BLaER1 treated with 17β-estradiol and CSF1 and Interleukin-3, amounts not matched to agents 10 nM and 100 nM (cell line): ENCODE results near the gene DLX1.

ENCODE experiments used
- H3K27ac ChIP-seq, 11 experiments: shearing (Covaris generic); formaldehyde crosslinking; 2 replicates each; pipeline ENCODE4 v1.8.1; 2022
- H3K27me3 ChIP-seq, 11 experiments: shearing (Covaris generic); formaldehyde crosslinking; 2 replicates each; pipeline ENCODE4 v1.8.1; 2022
- H3K36me3 ChIP-seq, 11 experiments: shearing (Covaris generic); formaldehyde crosslinking; 2 replicates each; pipeline ENCODE4 v1.8.1; 2022
- H3K4me1 ChIP-seq, 10 experiments: shearing (Covaris generic); formaldehyde crosslinking; 2 replicates each; pipeline ENCODE4 v1.8.1; 2022
- H3K4me2 ChIP-seq, 11 experiments: shearing (Covaris generic); formaldehyde crosslinking; 2 replicates each; pipeline ENCODE4 v1.8.1; 2022
- H3K4me3 ChIP-seq, 10 experiments: shearing (Covaris generic); formaldehyde crosslinking; 2 replicates each; pipeline ENCODE4 v1.8.1; 2022
- H3K9ac ChIP-seq, 11 experiments: shearing (Covaris generic); formaldehyde crosslinking; 2 replicates each; pipeline ENCODE4 v1.8.1; 2022
- H3K9me3 ChIP-seq, 11 experiments: shearing (Covaris generic); formaldehyde crosslinking; replicated peaks in 1 of 11; 2 replicates each; pipeline ENCODE4 v1.8.1; 2022
- H4K20me1 ChIP-seq, 11 experiments: shearing (Covaris generic); formaldehyde crosslinking; 2 replicates each; pipeline ENCODE4 v1.8.1; 2022
- Cebpa-rat ChIP-seq, 11 experiments: shearing (Covaris generic); IDR thresholded peaks; 2 replicates each; pipeline ENCODE4 v1.8.1; 2022

The DLX1 gene

GRCh38 chr2:172098650-172099471 lies 13.6 kb downstream of the DLX1 start:
- Histone ChIP-seq H3K9me3 (no peaks in the 10 kb centered on the region), H3K27ac (no peak overlapping the region), H3K36me3 (no peaks in the 10 kb centered on the region), H3K27me3 (peaks cover 99 to 100% (median 100%) of the 10 kb centered on the region in 11 experiments), H3K9ac (0 out of 22 replicates have a peak overlapping the region, but pooled peaks of 1 of the 11 experiments have one; percentile 13), H3K4me2 (peak overlapping the region in 10 of 11 experiments; percentile 33 to 94 (median 74); a peak in 19 of 22 replicates), H3K4me3 (peak overlapping the region in 8 of 10 experiments; percentile 10 to 63 (median 42); a peak in 13 of 20 replicates), H3K4me1 (peaks cover 49 to 82% (median 68%) of the 10 kb centered on the region in 10 experiments), H4K20me1 (peaks cover 6 to 96% (median 90%) of the 10 kb centered on the region in 11 experiments; a peak in 20 of 22 replicates)
- no peak for TF ChIP-seq Cebpa-rat (IDR thresholded peaks at IDR 0.05)

- Histone ChIP-seq H3K27ac (no peak overlapping the region), H3K4me2 (peak overlapping the region in 9 of 11 experiments; percentile 58 to 100 (median 93); a peak in 15 of 22 replicates), H3K36me3 (no peaks in the 10 kb centered on the region), H4K20me1 (peaks cover 6 to 97% (median 83%) of the 10 kb centered on the region in 11 experiments; a peak in 20 of 22 replicates), H3K27me3 (peaks cover 99 to 100% (median 100%) of the 10 kb centered on the region in 11 experiments), H3K4me3 (peak overlapping the region in 4 of 10 experiments; percentile 56 to 71 (median 58); a peak in 8 of 20 replicates), H3K9ac (no peak overlapping the region), H3K9me3 (no peaks in the 10 kb centered on the region), H3K4me1 (peaks cover 49 to 80% (median 68%) of the 10 kb centered on the region in 10 experiments)
- TF ChIP-seq Cebpa-rat (IDR thresholded peaks at IDR 0.05): no peak
Observed at GRCh38 chr2:172099472-172100079, 14.3 kb downstream of the DLX1 start.

GRCh38 chr2:172100080-172100934 lies 15.0 kb downstream of the DLX1 start:
- no peak for TF ChIP-seq Cebpa-rat (IDR thresholded peaks at IDR 0.05)
- H3K4me1 ChIP-seq: peaks cover 43 to 73% (median 63%) of the 10 kb centered on the region in 10 experiments
- peak overlapping the region in 1 of 11 experiments; percentile 28; a peak in 1 of 22 replicates for H3K9ac ChIP-seq

GRCh38 chr2:172100935-172101820 lies 15.9 kb downstream of the DLX1 start:
- H3K9me3 ChIP-seq: no peaks in the 10 kb centered on the region
- peaks cover 39 to 69% (median 57%) of the 10 kb centered on the region in 10 experiments for H3K4me1 ChIP-seq
- no peak overlapping the region for H3K9ac ChIP-seq
- H3K4me2 ChIP-seq: peak overlapping the region; percentile 82 to 100 (median 96)
- no peak overlapping the region for H3K27ac ChIP-seq
- peak overlapping the region; percentile 51 to 71 (median 58); a peak in 16 of 20 replicates for H3K4me3 ChIP-seq
- peaks cover 6 to 93% (median 76%) of the 10 kb centered on the region in 11 experiments; a peak in 20 of 22 replicates for H4K20me1 ChIP-seq
- TF ChIP-seq Cebpa-rat (IDR thresholded peaks at IDR 0.05): no peak
- peaks cover 99 to 100% (median 100%) of the 10 kb centered on the region in 11 experiments for H3K27me3 ChIP-seq
- H3K36me3 ChIP-seq: no peaks in the 10 kb centered on the region

More at GRCh38 chr2:172100080-172100934, 15.0 kb downstream of the DLX1 start:
- H3K27ac ChIP-seq: no peak overlapping the region
- peak overlapping the region; percentile 82 to 100 (median 96) for H3K4me2 ChIP-seq
- H3K4me3 ChIP-seq: peak overlapping the region; percentile 5 to 71 (median 50); a peak in 15 of 20 replicates
- no peaks in the 10 kb centered on the region for H3K9me3 ChIP-seq
- H3K27me3 ChIP-seq: peaks cover 99 to 100% (median 100%) of the 10 kb centered on the region in 11 experiments
- H3K36me3 ChIP-seq: no peaks in the 10 kb centered on the region
- peaks cover 6 to 93% (median 76%) of the 10 kb centered on the region in 11 experiments; a peak in 20 of 22 replicates for H4K20me1 ChIP-seq

- Histone ChIP-seq H3K9ac (peak overlapping the region in 5 of 11 experiments; percentile 6 to 33 (median 20); a peak in 5 of 22 replicates), H3K4me1 (peaks cover 46 to 69% (median 59%) of the 10 kb centered on the region in 10 experiments), H4K20me1 (peaks cover 6 to 93% (median 76%) of the 10 kb centered on the region in 11 experiments; a peak in 20 of 22 replicates), H3K36me3 (no peaks in the 10 kb centered on the region), H3K27me3 (peaks cover 99 to 100% (median 100%) of the 10 kb centered on the region in 11 experiments), H3K27ac (no peak overlapping the region), H3K4me2 (peak overlapping the region; percentile 82 to 100 (median 96)), H3K4me3 (peak overlapping the region; percentile 51 to 71 (median 58)), H3K9me3 (no peaks in the 10 kb centered on the region)
- no peak for TF ChIP-seq Cebpa-rat (IDR thresholded peaks at IDR 0.05)
Observed at GRCh38 chr2:172101821-172102390, 16.6 kb downstream of the DLX1 start.

GRCh38 chr2:172102391-172103359 lies 17.4 kb downstream of the DLX1 start, which contains the start of gene DLX2:
DLX2 (minus strand) TSS chr2:172102900; CDS start chr2:172102538, 362 bp downstream.
- peak within 1 kb of the TSS; percentile 82 to 100 (median 96) for H3K4me2 ChIP-seq
- H3K27ac ChIP-seq: no peak within 1 kb of the TSS
- no peaks in the 10 kb centered on the region; a peak in 1 of 22 replicates for H3K9me3 ChIP-seq
- H3K9ac ChIP-seq: peak within 1 kb of the TSS in 5 of 11 experiments; percentile 6 to 33 (median 20); a peak in 5 of 22 replicates
- peaks cover 6 to 93% (median 70%) of the 10 kb centered on the region in 11 experiments; a peak in 20 of 22 replicates for H4K20me1 ChIP-seq
- H3K4me1 ChIP-seq: peaks cover 46 to 64% (median 55%) of the 10 kb centered on the region in 10 experiments
- H3K27me3 ChIP-seq: peaks cover 99 to 100% (median 100%) of the 10 kb centered on the region in 11 experiments
- peak within 1 kb of the TSS; percentile 51 to 71 (median 58) for H3K4me3 ChIP-seq
- TF ChIP-seq Cebpa-rat (IDR thresholded peaks at IDR 0.05): no peak
- no peaks in the 10 kb centered on the region for H3K36me3 ChIP-seq
